NCI-H1092 (cell line): ENCODE measurements around the gene NDUFB4.
"Not testable (repeated sequence)": the region's sequence is repeated elsewhere in the genome, so short reads cannot be mapped to it uniquely, and the experiment has no call there.

ENCODE experiments used
- DNase-seq: peaks from one replicate; lab custom pipeline; 2025; lab: John Stamatoyannopoulos, UW

NDUFB4 gene

DNA sequence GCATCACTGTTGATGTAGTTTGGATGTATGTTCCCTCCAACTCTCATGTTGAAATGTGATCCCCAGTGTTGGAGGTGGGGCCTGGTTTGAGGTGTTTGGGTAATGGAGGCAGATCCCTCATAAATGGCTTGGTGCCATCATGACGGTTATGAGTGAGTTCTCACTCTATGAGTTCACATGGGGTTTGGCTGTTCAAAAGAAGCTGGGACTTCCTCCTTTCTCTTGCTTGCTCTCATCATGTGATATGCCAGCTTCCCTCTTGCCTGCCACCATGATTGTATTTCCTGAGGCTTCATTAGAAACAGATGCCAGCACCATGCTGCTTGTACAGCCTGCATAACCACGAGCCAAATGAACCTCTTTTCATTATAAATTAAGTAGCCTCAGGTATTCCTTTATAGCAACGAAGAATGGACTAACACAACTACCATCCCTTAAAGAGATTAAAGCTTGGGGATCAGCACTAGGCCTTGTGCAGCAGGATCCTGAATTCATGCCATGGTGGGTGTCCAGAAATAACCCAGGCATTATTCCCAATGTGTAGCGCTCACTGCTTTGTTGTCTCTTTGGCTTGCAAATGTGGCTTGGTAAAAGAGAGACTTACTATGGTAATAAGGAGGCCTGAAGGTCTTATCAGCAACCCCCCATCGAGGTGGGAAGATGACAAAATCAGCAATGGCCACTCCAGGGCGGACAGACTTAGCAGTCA, 41.9 kb downstream of the NDUFB4 start:
- DNase-seq, result no peak

DNA sequence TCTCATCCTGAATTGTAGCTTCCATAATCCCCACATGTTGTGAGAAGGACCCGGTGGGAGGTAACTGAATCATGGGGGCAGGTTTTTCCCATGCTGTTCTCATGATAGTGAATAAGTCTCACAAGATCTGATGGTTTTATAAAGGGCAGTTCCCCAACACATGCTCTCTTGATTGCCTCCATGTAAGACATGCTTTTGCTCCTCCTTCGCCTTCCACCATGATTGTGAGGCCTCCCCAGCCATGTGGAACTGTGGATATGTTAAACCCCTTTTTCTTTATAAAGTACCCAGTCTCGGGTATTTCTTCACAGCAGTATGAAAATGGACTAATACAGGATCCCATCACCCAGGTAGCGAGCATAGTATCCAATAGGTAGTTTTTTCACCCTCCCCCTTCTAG, 42.7 kb downstream of the NDUFB4 start:
- not testable (repeated sequence) for DNase-seq

DNA sequence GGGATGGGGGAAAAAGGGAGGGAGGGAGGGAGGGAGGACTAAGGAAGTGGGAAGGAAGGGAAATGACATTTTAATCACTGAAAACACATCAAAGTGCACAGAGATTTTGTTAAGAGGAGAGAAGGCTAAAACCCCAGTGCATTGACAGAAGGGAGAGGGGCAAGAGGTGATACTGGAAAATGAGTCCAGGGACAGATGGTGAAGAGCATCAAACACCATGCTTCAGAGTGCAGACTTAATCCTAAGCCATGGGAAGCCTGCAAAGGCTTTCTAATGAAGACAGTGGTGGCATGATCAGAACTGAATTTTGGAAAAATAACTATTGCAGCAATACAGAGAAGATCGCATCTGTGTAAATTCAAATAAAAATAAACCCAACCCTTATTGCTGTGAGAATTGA, 44.1 kb downstream of the NDUFB4 start:
- no peak for DNase-seq

DNA sequence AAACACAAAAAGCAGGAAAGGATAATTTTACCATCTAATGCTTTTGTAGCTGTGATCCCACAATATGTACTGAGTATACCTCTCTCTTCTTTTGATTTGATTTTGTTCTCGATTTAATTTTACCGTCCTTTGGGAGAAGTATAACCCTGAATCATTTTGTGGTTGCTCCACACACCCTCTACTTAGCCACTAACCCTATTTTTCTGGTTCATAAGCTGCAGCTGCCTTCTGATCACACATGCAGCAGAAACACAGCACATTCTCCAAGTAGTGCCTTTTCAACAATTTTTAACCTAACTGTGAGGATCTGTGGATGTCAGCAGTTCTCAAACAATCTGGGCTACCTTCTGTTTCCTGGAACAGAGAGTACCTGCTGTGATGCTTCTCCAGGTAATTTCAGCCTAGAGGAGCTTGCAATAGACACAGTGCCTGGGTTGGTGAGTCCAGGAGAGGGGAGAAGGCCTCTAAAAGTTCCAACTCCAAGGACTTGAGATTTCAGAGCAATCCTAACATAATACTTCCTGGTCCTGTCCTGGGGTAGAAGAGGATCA, 45.6 kb downstream of the NDUFB4 start:
- no peak for DNase-seq

DNA sequence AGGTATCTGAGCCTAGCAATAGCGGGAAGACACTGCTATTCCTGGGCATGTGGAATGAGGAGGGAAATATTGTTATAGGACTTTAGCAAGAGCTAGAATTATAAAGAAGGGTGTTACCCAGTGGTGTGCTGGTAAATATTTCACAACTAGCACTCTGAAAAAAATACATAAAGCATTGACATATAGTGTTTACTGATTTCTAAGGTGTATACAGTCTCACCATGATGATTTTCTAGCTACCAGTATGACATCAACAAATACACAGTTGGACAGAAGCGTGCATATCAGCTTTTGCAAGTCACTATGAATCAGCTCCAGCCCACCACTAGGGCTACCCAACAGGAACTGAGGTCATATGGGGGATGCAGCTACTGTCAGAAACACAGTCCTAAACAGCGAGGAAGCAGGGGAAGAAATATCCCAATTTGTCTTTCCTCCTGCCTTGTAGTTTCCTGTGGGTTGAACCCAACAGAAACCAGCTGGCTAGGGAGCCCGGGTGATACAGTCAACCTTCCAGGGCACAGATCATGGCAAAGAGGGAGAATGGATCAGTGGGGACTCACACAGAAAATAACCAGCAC, 46.3 kb downstream of the NDUFB4 start:
- DNase-seq, result no peak

DNA sequence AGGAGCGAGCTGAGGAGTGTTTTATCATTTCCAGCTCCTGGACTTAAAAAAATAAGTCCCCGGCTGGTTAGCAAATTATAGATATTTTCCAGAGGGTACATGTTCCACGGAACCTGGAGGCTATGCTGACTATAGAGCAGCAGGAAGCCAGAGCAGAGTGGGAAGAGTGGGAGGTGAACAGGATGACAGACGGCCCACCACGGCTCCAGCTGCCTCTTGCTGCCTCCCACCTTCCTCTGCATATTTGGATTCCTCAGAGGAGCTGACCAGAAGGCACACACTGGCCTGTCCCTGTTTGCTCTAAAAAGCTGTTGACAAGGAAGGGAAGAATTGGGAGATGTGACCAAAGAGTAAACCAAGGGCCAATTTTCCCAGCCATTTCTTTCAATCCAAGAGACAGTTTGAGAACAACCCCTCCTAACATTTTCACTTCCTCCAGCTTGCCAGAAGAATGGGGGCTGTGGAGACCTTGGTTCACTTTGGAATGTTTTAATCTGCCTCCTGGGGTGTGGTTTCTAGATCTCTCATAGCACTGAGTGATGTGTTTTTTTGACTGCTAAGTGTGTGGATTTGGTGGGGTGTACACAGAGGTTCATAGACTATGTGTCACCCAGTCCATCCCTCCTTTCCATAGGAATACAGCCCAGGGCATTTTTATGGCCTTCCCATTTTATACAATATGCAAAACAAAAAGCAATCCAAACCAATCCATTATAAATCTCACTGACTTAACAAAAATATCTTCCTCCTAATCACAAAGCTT, 49.1 kb downstream of the NDUFB4 start:
- DNase-seq, result no peak

DNA sequence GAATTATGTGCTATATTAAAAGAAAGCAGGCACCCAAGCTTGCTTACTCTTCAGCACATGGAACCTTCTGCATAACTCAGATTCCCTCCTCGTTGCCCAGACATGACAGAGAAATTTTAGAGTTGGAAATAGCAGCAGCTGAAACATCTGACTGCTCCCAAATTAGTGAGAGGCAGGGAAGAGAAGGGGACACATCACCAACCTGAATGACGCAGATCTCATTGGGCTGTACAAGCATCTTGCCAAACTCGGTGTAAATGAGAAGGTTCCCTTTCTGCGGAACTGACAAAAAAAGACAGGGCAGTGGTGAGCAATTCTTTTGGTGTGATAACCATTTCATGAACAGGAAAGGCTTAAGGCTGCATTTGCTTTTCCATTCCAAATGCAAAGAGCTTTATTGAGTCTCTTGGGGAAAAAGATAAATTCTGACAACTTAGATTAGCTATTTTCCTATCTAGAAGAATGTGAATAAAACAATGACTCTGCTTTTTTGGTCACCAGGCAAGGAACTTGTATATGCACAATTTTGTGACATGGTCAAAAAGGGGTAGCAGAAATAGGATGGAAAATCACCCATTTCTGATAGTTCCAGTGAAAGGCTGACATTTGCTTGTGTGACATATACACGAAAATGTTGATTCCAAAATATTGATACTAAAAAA, 50.8 kb downstream of the NDUFB4 start:
- no peak for DNase-seq

DNA sequence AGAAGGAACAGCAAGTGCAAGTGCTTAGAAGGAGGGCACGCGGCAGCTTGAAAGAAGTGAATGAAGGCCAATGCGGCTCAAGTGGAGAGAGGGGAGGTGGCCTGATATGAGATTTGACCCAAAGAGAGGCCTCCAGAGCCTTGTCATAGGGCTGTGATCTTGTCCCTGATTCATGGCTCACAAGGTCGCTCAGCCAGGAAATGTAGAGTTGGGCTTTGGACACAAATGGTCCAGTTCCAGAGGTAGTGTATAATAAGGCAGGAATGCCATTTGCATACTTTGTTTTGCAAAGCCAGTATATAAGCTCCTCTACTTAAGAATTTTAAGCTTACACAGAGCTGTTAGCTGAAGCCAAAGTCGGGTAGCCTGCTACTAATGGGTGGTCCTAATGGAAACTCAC, 52.2 kb downstream of the NDUFB4 start:
- no peak for DNase-seq

DNA sequence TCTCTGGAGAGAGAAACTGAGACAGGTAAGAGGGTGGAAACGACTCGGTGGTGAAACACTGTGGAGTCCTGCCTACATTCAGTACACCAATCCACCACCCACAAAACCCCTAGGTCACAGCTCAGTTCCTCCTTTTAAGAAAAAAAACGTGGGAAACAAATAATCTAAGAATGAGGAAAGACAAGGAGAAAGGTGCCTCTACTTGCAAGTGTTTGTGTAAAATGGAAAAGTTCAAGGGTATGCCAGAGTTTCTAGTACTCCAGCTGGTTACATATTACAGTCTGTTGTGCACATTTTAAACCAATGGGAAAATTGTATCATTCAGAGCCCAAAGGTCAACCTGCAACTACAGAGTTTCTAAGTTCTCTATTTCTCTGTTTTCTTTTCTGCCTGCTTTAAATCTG, 53.7 kb downstream of the NDUFB4 start:
- DNase-seq, result no peak

DNA sequence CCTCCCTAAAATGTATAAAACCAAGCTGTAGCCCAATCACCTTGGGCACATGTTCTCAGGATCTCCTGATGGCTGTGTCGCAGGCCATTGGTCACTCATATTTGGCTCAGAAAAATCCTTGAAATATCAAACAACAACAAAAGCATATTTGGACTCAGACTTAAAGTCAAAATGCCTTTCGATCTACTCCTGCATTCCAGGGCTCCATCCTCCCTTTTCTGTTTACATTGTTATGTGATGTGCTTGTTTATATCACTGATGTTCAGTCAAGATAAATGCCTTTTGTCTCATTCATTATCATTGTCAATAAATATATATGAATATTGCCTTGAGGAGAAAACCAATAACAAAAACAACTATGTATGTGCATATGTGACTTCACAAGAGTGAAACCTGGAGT, 54.2 kb downstream of the NDUFB4 start:
- DNase-seq, result no peak
